Dendritic cell treated with granulocyte-macrophage colony-stimulating factor and Interleukin-4, amounts not matched to agents 40 ng/mL and 50 ng/mL, for 4 days (primary cell): ENCODE results near the gene OSGEP.

Source experiments
- H3K27ac Mint-ChIP-seq: one replicate; pipeline ENCODE4 v1.8.0; 2022; ENCODE audit warnings: mild to moderate bottlenecking, mixed read lengths
- H3K27me3 Mint-ChIP-seq: one replicate; pipeline ENCODE4 v1.8.0; 2022; ENCODE audit warnings: mild to moderate bottlenecking, mixed read lengths
- H3K36me3 Mint-ChIP-seq: one replicate; pipeline ENCODE4 v1.8.0; 2022; ENCODE audit warnings: low read depth, mixed read lengths
- H3K4me1 Mint-ChIP-seq: one replicate; pipeline ENCODE4 v1.8.0; 2022; ENCODE audit warnings: low read depth, mixed read lengths
- H3K4me3 Mint-ChIP-seq: one replicate; pipeline ENCODE4 v1.8.0; 2022; ENCODE audit warnings: mild to moderate bottlenecking, moderate library complexity, mixed read lengths
- H3K9me3 Mint-ChIP-seq: one replicate; pipeline ENCODE4 v1.8.0; 2022; ENCODE audit warnings: mixed read lengths
- intact Hi-C: fragments of 100-400 bp; cut with micrococcal nuclease; formaldehyde crosslinking; loops from one replicate; pipeline ENCODE4 v1.15.0; 2022

Gene OSGEP

DNA sequence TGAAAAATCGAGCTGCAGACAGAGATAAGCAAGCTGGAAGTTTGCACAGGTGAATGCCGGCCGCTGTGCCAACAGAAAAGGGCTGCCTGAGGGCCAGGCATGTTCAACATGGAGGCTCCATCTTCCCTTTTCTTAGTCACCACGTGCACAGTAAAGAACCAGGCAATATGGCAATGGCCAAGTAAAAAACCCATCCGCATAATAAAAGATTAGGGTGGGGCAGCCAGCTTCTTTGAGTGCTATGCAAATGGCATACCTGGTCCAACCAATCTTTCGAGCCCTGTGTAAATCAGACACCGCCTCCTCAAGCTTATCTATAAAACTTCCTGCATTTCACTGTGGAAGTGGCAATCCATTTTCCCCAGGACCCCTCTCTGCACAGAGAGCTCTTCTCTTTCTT lies 31.3 kb upstream of the OSGEP start:
- H3K9me3 Mint-ChIP-seq, result no peaks in the 10 kb centered on the region

DNA sequence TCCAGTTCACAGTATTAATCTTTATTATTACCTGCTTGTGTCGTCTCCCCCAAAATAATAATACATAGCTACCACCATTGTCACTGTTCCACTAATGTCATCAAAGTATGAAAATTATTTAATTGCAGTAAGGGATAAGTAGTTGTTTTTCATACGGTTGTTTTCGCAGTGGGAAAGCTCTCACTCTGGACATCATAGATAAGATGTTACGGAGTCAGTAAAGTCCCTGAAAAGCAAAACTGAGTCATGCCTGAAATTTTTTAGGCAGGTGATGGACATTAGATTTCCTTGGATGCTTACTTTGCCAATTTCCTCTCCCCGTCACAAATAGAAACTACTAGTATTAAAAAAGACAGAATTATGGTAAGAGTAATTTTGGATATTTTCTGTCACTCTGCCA lies 27.8 kb upstream of the OSGEP start:
- H3K27me3 Mint-ChIP-seq, result no peaks in the 10 kb centered on the region
- H3K4me1 Mint-ChIP-seq, result peaks cover 18% of the 10 kb centered on the region
- H3K36me3 Mint-ChIP-seq, result peaks cover 4% of the 10 kb centered on the region
- no peak overlapping the region for H3K4me3 Mint-ChIP-seq
- intact Hi-C loops, result no loop called here
- no peak overlapping the region for H3K27ac Mint-ChIP-seq
- no peaks in the 10 kb centered on the region for H3K9me3 Mint-ChIP-seq

More for the DNA sequence above, 31.3 kb upstream of the OSGEP start:
- H3K27ac Mint-ChIP-seq, result no peak overlapping the region
- H3K27me3 Mint-ChIP-seq, result no peaks in the 10 kb centered on the region
- no peaks in the 10 kb centered on the region for H3K36me3 Mint-ChIP-seq
- H3K4me3 Mint-ChIP-seq, result no peak overlapping the region
- peaks cover 36% of the 10 kb centered on the region for H3K4me1 Mint-ChIP-seq
- intact Hi-C loops, result no loop called here

DNA sequence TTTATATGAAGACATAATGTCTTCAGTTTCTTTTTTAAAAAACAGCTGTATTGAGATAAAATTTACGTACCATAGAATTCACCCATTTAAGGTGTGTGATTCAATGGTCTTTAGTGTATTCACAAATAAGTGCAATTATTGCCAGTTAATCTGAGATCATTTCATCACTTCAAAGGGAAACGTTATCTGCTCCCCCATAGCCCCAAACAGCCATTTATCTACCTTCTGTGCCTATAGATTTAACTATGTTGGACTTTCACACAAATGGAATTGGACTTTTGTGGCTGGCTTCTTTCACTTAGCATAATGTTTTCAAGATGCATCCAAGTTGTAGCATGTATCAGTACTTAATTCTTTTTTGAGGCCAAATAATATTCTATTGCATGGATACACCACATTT lies 24.3 kb upstream of the OSGEP start:
- H3K27me3 Mint-ChIP-seq, result no peaks in the 10 kb centered on the region
- H3K9me3 Mint-ChIP-seq, result no peaks in the 10 kb centered on the region
- peaks cover 35% of the 10 kb centered on the region for H3K36me3 Mint-ChIP-seq
- H3K4me3 Mint-ChIP-seq, result no peak overlapping the region
- H3K27ac Mint-ChIP-seq, result no peak overlapping the region
- intact Hi-C loops, result loop anchor here (5.0 to 10.0 kb wide), 2 partner anchors 46 to 128 kb away; no protein-coding TSS in a partner anchor
- H3K4me1 Mint-ChIP-seq, result peaks cover 30% of the 10 kb centered on the region

DNA sequence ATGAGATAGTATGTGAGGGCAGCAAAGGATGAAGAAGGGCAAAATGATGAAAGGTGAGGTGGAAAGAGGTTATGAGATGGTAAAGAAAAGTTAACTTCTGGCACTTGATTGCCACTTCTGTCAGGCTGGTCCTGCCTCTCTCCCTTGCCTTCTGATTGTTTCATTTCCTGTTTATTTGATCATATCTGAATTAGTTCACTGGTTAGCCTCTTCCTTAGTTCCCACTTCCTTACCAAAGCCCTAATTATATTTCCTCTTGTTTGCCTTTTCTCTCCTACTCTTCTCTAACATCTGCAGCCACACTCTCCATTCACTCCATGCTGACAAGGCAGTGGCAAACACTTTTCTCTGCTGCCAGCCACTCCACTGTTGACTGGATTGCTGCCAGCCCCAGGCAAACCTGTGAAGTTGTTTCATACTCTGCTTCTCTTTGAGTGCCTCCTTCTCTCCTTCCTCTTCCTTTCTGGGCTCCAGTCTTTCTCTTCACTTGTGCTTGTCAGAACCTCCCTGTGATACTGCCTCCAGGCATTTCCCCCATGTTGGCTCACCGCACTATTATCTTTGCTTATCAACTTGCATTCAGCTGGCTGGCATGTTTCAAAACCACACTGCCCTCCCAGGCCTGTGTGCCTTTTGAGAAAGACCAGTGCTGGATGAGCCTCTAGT lies 22.7 kb upstream of the OSGEP start:
- H3K4me3 Mint-ChIP-seq, result no peak overlapping the region
- no peaks in the 10 kb centered on the region for H3K27me3 Mint-ChIP-seq
- H3K4me1 Mint-ChIP-seq, result peaks cover 42% of the 10 kb centered on the region
- intact Hi-C loops, result loop anchor here (2.0 to 10.0 kb wide), 3 partner anchors 15 to 130 kb away; no protein-coding TSS in a partner anchor
- H3K36me3 Mint-ChIP-seq, result peaks cover 50% of the 10 kb centered on the region
- no peaks in the 10 kb centered on the region for H3K9me3 Mint-ChIP-seq
- peak overlapping the region; percentile 68 for H3K27ac Mint-ChIP-seq

DNA sequence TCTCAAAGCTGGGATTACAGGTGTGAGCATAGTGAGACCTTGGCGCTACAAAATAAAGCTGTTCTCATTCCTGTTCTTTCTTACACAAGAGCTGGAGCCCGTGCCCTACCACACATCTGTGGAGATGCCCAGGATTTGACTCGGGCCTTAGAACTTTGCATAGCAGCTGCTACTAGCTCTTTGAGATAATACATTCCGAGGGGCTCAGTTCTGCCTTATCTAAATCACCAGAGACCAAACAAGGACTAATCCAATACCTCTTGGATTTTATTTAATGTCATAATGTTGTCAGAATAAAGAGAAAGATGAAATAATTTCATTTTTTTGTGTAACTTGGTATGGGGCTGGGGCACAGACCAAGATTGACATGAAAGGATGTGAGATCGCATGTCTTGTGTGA lies 22.2 kb upstream of the OSGEP start:
- intact Hi-C loops, result loop anchor here (2.0 to 10.0 kb wide), 3 partner anchors 16 to 131 kb away; no protein-coding TSS in a partner anchor
- Mint-ChIP-seq H3K4me3 (no peak overlapping the region), H3K36me3 (peaks cover 56% of the 10 kb centered on the region), H3K27ac (no peak overlapping the region), H3K4me1 (peaks cover 48% of the 10 kb centered on the region), H3K27me3 (no peaks in the 10 kb centered on the region), H3K9me3 (no peaks in the 10 kb centered on the region)

DNA sequence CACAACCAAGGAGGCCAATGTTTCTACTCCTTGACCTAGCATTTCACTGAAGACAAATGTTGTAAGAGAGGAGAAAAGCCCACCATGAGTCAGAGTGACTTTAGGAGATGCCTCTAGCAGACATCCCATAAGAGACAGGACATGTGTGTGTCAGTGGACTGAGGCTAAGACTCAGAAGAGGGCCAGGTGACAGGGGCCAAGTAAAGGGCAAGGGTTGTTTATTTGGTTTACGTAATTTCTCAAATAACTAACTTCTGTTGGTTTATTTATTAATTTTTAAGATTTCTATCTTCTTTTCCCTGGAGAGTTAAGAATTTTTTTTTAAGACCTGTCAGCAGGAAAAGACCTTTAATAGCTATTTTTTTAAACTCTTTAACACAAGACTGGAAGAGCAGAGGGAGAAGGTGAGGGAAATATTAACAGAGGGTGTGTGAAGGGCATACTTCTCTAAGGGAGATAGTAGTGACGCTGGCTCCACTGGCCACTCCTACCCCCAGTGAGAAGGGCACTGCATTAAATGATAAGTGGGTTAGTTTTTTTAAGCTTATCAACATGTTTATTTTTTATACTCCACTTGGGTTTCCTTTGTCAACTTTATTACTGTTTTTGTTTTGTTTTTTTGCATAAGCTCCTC lies 18.0 kb upstream of the OSGEP start:
- intact Hi-C loops, result loop anchor here (10.0 kb wide), 1 partner anchor 52 kb away; no protein-coding TSS in a partner anchor
- no peaks in the 10 kb centered on the region for H3K9me3 Mint-ChIP-seq
- H3K27ac Mint-ChIP-seq, result peak overlapping the region; percentile 43
- peaks cover 68% of the 10 kb centered on the region for H3K4me1 Mint-ChIP-seq
- H3K27me3 Mint-ChIP-seq, result no peaks in the 10 kb centered on the region
- H3K4me3 Mint-ChIP-seq, result no peak overlapping the region
- peaks cover 68% of the 10 kb centered on the region for H3K36me3 Mint-ChIP-seq

DNA sequence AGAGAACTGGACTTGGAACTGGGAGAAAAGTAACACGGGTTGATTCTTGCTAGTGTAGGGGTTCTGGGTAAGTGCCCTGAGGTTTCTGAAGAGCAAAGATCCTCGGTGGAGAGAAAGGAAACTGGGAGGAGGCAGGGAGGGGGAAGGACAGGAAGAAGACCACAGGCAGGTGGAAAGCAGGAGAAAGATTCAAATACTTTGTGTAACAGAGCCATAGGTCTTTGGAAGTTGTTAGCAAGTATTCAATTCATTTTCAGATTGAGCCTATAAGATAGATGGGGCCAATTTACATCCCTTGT lies 15.9 kb upstream of the OSGEP start:
- peaks cover 52% of the 10 kb centered on the region for H3K36me3 Mint-ChIP-seq
- intact Hi-C loops, result loop anchor here (10.0 kb wide), 1 partner anchor 54 kb away; no protein-coding TSS in a partner anchor
- H3K4me1 Mint-ChIP-seq, result peaks cover 53% of the 10 kb centered on the region
- H3K9me3 Mint-ChIP-seq, result no peaks in the 10 kb centered on the region
- H3K4me3 Mint-ChIP-seq, result peak overlapping the region; percentile 92
- peak overlapping the region; percentile 91 for H3K27ac Mint-ChIP-seq
- H3K27me3 Mint-ChIP-seq, result no peaks in the 10 kb centered on the region

DNA sequence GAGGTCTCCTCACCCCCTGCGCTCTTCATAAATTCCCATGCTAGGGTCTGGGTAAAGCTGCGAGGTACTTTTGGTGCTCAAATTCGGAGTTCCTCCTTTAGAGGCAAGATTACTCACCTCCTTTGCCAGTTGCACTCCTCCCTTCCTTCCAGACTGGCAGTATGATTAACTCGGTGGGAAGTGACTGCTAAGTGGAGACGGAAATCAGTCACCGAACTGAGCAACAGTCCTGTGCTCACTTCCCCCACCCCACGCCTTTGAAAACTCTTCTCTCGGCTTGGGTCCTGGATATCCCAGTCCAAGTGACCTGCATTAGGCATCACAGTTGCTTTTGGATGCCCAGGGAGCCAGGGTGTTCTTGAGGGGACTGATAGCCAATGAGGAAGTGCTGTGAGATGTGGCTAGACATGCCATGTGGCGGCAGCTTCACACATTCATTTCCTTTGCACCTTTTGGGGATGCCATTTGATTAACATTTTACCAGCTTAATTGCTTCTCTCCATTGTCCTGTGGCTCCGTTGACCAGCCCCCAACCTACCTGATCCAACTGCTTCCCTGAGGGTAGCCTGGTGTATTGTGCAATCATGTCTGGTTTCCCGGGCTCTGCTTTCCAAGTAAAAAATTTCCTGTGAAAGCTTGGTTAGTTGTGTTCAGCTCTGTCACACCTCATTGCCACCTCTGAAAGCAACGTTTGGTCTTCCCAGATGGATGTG lies 15.4 kb upstream of the OSGEP start:
- Mint-ChIP-seq H3K27ac (peak overlapping the region; percentile 91), H3K9me3 (no peaks in the 10 kb centered on the region), H3K4me3 (peak overlapping the region; percentile 92), H3K4me1 (peaks cover 48% of the 10 kb centered on the region), H3K27me3 (no peaks in the 10 kb centered on the region), H3K36me3 (peaks cover 47% of the 10 kb centered on the region)
- intact Hi-C loops, result loop anchor here (1.0 to 10.0 kb wide), 3 partner anchors 9 to 55 kb away; partner anchors contain the start of genes APEX1, OSGEP and PIP4P1

DNA sequence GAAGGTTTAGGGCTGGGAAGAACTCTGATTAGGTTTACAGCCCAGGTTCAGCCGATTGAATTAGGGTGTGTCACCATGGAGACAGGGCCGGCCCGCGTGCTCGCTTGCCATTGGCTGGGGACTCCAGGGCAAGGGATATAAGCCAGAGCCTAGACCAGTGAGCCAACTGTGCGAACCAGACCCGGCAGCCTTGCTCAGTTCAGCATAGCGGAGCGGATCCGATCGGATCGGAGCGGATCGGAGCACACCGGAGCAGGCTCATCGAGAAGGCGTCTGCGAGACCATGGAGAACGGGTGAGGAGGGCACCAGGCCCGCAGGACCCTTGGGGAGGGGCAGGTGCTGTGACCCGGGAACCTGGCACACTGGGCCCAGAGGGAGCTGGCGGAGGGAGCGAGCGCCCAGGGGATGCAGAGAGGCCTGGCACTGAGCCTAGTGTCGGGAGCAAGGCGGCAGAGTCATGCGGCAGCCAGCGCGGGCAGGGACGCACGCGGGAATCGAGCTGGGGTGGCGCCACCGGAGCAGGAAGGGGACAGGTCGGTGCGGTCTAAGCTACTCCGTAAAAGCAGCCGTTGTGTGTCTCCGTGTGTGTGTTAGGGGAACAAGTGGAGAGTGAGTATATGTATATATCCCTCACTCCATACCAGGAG lies 14.8 kb upstream of the OSGEP start, which contains the start of gene PNP:
PNP (plus strand) TSS at position 165 of the 648 bp plus-strand sequence; CDS start at position 284, 119 bp downstream.
- H3K9me3 Mint-ChIP-seq, result no peaks in the 10 kb centered on the region
- H3K27ac Mint-ChIP-seq, result peak within 1 kb of the TSS; percentile 91
- intact Hi-C loops, result loop anchor here (1.0 to 2.0 kb wide), 2 partner anchors 8 to 15 kb away; partner anchors contain the start of genes APEX1, OSGEP and PIP4P1
- peaks cover 48% of the 10 kb centered on the region for H3K4me1 Mint-ChIP-seq
- H3K27me3 Mint-ChIP-seq, result no peaks in the 10 kb centered on the region
- peaks cover 40% of the 10 kb centered on the region for H3K36me3 Mint-ChIP-seq
- peak within 1 kb of the TSS; percentile 92 for H3K4me3 Mint-ChIP-seq

DNA sequence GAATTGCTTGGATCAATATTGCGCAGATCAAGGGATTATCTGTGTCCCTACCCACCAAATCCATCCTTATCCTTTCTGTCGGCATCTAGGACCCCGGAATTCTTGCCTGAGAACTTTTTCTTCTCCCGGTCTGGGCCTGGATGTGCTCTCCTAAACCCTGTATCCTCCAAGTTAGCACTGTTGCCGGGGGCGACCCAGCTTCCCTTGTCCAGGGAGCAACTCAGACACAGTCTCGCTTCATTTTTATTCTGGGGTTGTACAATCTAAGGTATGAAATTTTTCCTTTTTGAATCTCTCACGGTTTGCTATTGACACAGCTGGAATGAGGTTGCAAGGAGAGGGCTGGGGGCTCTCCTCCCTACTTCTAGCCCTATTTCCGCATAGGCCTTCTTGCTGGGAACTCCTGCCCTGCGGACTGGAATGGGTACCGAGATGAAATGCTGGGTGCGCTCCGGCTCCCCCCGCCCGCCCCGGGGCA lies 14.2 kb upstream of the OSGEP start:
- Mint-ChIP-seq H3K9me3 (no peaks in the 10 kb centered on the region), H3K4me1 (peaks cover 44% of the 10 kb centered on the region), H3K36me3 (peaks cover 34% of the 10 kb centered on the region), H3K4me3 (peak overlapping the region; percentile 92), H3K27ac (peak overlapping the region; percentile 91), H3K27me3 (no peaks in the 10 kb centered on the region)
- intact Hi-C loops, result loop anchor here (1.0 to 2.0 kb wide), 2 partner anchors 8 to 14 kb away; partner anchors contain the start of genes APEX1, OSGEP and PIP4P1

DNA sequence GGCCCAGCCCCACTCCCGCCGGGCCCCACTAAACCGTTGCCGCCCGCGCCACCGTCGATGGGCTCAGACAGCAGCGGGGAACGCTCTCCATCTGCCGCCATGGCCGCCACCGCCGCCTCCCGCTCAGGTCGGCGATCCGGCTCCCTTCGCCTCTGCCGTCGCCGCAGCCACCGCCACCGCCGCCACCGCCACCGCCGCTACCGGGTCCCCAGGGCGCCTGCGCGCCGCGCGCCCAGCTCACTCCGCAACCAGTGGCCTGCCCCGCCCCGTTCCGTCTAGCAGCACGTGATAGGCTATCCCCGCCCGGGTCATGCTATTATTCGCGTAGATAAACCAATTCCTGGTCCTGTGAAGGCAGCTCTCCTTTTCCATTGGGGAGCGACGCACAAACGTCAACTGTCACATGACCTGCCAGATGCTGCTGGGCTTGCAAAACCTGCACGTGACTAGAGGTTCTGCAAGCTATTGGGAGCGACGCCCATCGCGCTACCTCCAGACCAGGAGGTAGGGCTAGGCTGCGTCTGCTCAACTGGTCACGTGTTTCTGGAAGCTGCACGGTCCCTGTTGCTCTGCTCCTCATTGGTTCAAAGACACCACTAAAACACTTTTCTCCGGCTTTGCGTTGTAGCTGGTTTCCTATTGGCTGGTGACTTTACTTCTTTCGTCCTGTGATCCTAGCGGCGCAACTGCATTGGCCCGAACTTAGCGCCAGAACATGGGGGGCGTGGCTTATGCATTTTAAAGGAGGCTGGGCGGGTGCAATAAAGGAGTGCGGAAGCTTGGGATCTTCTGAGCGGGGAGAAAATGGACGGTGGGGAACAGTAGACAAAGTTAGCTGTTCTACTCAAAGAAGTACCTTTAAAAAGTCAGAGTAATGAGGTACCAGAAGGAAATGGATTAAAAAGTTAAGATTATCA lies 6.9 kb upstream of the OSGEP start, which contains the start of gene PIP4P1:
PIP4P1 (minus strand) TSS at position 210 of the 917 bp plus-strand sequence; CDS start at position 101, 109 bp downstream.
- peak within 1 kb of the TSS; percentile 88 for H3K27ac Mint-ChIP-seq
- H3K4me3 Mint-ChIP-seq, result peak within 1 kb of the TSS; percentile 97
- peaks cover 30% of the 10 kb centered on the region for H3K4me1 Mint-ChIP-seq
- H3K27me3 Mint-ChIP-seq, result no peaks in the 10 kb centered on the region
- no peaks in the 10 kb centered on the region for H3K9me3 Mint-ChIP-seq
- intact Hi-C loops, result loop anchor here (1.0 kb wide), 1 partner anchor 8 kb away; the partner anchor contains the start of gene PNP
- no peaks in the 10 kb centered on the region for H3K36me3 Mint-ChIP-seq

DNA sequence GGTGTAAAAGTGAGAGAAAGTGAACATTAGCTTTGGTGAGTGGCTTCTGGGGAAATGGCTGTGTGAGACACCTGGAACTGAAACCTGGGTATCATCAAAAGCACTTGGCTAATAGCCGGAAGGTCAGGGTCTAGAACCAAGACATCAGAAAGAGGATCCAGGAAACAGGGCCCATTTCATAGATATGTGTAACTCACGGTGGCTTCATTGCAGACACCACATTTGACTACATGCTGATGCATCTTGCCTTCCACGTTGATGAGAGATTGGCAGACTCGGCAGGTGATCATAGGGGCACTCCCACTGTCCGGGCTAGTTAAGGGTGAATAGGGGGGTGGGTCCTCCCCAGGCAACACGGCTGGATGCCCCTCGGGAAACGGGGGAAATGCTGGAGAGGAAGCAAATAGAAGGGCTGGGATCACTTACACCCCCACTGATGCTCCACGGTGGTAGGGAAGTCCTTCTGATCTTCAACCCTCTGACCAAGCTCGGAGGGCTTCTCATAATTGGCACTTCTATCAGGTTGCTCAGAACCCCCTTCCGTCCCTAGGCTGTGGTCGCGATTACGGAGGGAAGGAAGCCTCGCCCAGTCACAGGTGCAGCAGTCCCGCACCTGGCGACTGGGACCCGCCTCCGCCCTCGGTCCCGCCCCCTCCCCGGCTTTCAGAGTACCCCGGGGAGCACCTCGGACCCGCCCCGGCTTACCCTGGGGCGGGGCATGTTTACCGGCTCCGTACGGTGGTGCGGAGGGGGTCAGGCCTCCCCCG lies 6.0 kb upstream of the OSGEP start:
- intact Hi-C loops, result loop anchor here (1.0 kb wide), 1 partner anchor 9 kb away; the partner anchor contains the start of gene PNP
- peak overlapping the region; percentile 88 for H3K27ac Mint-ChIP-seq
- H3K4me1 Mint-ChIP-seq, result peaks cover 30% of the 10 kb centered on the region
- no peaks in the 10 kb centered on the region for H3K9me3 Mint-ChIP-seq
- H3K27me3 Mint-ChIP-seq, result no peaks in the 10 kb centered on the region
- H3K36me3 Mint-ChIP-seq, result no peaks in the 10 kb centered on the region
- peak overlapping the region; percentile 97 for H3K4me3 Mint-ChIP-seq
